ENCODE data around the gene CORO2B.
"Not testable (repeated sequence)": the region's sequence is repeated elsewhere in the genome, so short reads cannot be mapped to it uniquely, and the experiment has no call there.

The CORO2B gene

DNA sequence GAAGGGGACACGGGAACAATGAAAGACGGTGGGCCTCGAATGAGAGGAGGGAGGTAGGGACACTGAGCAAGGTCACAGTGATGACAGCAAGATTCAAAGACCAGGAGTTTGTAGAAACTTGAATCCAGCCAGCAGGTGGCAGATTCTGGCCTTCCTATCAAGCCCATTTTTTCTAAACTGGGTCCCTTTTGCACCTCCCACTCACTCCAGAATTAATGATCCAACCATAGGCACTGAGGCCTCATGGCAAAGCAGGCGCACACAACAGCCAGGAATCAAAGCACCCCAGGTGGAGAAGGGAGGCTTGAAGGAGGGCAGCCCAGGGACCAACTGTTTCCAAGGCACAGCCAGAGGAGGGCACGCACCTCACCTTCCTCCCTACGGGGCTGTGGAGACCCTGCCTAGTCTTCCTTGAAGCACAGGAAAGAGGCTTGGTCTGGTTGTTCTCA, 151.7 kb downstream of the CORO2B start:
- in situ Hi-C loops (cut with MboI; ENCODE audit: low pct_unique_long_range_greater_than_20kb, low sequenced_read_pairs) = no loop called here
- peak; percentile 70 for DNase-seq

DNA sequence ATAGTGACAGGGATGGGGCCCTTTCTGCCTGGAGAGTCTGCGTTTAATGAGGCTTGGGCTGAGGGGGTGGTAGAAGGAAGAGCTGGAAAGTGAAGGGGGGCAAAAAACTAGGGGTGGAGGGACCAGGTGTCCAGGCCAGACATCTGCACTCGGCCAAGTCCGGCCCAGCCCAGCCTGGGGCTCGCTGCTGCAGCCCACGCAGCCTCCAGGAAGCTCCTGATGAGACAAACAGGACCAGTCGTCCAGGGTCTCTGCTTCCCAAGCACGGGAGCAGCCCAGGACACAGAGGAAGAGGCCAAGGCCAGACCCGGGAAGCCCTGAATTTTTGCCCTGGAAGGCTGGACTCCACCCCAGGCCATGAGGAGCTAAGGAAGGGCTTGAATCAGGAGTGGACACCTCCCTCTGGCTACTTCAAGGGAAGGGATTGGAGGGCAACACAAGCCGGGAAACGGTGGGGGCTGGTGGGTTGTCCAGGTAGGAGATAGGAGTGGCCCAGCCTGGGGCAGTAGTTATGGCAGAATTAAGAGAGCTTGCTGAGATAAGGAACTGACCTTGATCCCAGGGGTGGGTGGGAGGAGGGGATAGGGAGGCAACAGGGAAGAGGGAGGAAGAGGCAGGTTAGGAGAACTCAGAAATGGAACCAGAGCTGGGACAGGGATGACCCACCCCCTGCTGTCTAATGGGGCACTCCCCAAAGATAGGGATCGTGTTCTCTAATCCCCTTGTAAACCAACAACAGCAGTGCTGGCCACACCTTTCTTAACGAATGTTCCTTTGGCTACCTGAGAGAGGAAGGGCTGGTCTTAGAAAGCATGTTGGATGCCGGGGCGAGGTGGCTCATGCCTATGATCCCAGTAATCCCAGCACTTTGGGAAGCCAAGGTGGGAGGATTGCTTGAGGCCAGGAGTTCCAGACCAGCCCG, 152.4 kb downstream of the CORO2B start:
- DNase-seq = no peak
- in situ Hi-C loops (cut with MboI; ENCODE audit: low pct_unique_long_range_greater_than_20kb, low sequenced_read_pairs) = no loop called here

DNA sequence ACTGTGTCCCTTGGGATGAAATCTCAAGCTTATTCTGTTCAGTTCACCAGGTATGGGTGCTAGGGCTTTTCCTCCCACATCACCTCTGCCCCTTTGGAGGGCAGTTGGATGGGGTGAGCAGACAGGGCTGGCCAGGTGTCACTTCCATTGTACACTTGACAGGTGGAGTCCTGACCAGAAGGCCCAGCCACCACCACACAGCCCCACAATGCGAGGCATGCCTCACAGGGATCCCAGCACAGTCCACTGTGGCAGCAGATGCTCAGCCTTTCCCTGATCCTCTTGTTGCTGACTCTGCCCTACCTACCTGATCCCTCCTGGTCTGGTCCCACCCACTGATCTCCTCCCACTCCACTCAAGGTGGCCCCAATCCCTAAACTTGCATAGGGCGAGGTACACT, 153.7 kb downstream of the CORO2B start:
- no peak for DNase-seq
- in situ Hi-C loops (cut with MboI; ENCODE audit: low pct_unique_long_range_greater_than_20kb, low sequenced_read_pairs) = no loop called here

DNA sequence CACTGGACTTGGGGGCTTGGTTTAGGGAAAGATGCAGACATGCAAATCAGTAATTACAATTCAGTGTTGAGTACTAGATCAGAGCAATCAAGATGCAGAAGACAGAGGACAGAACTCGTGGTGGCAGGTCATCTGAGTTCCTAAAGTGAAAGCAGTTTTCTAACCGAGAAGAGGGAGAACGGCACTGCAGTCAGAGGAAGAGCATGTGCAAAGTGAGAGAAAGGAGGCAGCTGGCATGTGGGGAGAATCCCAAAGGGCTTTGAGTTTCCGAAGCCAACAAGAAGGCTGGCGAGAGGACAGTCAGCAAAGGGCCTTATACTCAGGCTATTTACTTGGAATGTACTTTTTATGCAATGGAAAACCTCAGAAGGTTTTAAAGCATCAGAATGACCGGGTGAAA, 154.9 kb downstream of the CORO2B start:
- in situ Hi-C loops (cut with MboI; ENCODE audit: low pct_unique_long_range_greater_than_20kb, low sequenced_read_pairs) = no loop called here

DNA sequence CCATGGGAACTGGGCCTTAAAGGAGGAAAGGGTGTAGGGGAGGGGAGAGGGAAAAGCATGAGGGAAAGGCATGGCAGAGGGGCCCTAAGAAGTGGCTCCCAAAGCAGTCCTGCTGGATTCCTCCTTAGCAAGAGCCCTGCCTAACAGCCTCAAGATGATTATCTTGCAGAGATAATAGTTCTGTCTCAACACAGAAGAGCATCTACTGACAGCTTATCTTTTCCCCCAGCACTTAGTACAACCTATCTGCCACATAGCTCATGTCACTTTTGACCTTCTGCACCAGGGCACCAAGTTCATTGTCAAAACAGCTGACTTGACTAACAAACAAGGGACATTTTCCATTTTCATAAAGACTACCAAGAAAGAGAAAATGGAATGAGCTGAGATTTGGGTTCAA, 155.6 kb downstream of the CORO2B start:
- DNase-seq = no peak
- in situ Hi-C loops (cut with MboI; ENCODE audit: low pct_unique_long_range_greater_than_20kb, low sequenced_read_pairs) = no loop called here

More for the DNA sequence above, 154.9 kb downstream of the CORO2B start:
- no peak for DNase-seq

DNA sequence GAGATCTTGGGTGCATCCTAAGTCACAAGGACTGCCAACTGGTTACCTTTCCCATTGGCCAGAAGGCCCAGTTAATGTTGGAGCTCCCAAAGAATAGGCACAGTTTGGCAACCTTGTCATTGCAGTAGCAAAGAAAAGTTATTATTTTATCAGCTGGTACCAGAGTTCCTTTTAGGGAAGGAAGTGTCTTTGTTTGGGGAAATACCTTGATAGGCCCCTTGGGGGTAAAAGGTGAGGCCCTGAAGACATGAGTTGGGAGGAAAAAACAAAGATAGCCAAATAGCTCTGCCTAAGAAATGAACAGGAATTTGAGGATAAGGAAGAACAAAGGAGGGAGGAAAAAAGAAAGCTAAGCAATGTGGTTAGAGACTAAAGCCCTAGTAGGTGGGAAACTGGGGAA, 156.1 kb downstream of the CORO2B start:
- DNase-seq = no peak
- in situ Hi-C loops (cut with MboI; ENCODE audit: low pct_unique_long_range_greater_than_20kb, low sequenced_read_pairs) = no loop called here

DNA sequence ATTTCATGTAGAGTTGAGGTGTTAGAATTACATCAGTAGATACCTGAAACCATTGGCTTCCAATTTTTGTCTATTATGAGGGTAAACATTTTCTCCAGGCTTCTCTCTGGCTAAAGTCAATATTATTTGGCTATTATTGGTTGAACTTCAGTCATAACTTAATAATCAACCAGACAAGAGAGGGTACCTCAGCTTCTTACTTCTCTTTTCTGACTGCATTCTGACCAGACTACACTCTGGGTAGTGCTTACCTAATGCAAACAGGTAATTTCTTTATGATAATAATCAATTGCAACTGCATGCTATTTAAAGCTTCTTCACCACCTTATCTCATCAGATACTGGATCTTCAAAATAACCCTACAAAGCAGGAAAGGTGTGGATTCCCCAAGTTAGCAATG, 156.8 kb downstream of the CORO2B start:
- in situ Hi-C loops (cut with MboI; ENCODE audit: low pct_unique_long_range_greater_than_20kb, low sequenced_read_pairs) = no loop called here
- DNase-seq = no peak

DNA sequence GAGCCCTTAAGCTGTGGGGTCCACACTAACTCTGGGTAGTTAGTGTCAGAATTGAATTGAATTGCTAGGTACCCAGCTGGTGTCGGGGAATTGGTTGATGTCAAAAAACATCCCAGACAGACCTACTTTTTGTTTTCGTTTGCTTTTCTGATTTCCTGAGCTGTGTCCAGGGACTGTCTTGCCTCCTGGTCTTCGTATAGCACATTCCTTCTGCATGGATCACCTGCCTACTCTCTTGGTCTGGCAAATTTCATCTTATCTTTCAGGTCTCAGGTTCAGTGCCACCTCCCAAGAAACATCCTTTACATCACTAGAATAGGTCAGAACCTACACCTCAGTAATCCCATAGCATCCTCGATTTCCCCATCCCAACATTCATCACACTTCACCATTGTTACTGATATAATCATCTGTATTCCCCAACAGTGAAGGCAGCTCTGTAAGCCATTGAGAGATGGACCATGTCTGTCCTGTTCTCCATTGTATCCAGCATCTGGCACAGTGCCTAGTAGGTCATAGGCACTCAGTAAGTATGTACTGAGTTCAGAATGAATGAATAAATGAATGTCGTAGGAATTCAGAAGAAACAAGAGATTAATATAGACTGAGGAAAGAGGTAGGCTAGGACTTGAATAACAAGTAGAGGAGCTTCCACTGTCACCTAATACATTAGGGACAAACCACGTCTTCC, 160.7 kb downstream of the CORO2B start:
- no peak for DNase-seq
- in situ Hi-C loops (cut with MboI; ENCODE audit: low pct_unique_long_range_greater_than_20kb, low sequenced_read_pairs) = no loop called here

DNA sequence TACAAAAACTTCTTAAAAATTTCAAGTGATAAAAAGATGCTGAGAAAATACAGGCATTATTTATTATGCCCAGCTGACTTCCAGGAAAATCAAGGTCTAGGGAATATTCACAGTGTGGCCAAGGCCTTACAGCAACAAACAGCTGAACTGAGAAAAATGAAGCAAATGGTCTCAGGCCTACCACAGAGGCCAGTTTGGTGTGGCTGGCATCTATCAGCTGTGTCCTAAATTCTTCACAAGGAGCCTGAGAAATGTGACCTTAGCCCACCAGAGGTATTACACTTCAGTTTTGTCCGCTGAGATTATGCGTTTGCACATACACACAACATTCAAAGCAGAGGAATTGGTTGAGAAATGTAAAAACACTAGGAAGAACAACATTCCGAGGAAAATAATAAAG, 164.5 kb downstream of the CORO2B start:
- no peak for DNase-seq
- in situ Hi-C loops (cut with MboI; ENCODE audit: low pct_unique_long_range_greater_than_20kb, low sequenced_read_pairs) = no loop called here

DNA sequence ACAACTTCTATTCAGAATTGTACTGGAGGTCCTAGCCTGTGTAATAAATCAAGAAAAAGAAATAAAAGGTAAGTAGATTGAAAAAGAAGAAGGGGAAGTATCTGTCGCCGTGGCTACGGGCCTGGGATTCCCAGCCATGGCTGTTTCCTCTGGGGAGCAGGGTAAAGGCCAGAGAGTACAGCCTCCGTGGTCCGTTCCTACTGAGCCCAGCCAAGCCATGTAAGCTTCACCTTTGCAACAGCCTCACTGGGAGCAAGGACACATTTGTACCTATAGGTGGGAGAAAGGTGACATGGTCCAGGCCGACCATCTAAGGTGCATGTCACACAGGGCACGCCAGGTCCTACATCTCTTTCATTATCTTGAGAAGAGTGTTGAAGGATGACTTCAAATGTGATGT, 170.6 kb downstream of the CORO2B start:
- no peak for DNase-seq
- in situ Hi-C loops (cut with MboI; ENCODE audit: low pct_unique_long_range_greater_than_20kb, low sequenced_read_pairs) = no loop called here

DNA sequence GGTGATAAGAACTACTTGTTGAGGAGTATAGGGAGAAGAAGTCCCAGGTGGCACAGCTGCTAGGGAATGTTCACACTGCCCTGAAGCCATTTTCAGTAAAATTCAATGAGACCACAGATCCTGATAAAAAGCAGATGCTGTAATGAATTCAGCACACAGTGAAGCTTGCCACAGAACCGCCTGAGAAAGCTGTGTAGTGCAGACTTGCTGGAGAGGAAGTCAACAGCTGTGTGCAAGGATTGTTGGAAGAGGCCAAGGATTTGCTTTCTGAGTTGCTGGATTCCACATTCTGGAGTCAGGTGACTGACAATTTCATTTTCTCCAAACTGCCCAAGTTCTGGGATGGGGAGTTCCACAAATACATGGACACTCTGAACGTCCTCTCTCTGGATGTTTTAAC, 171.0 kb downstream of the CORO2B start:
- DNase-seq = no peak
- in situ Hi-C loops (cut with MboI; ENCODE audit: low pct_unique_long_range_greater_than_20kb, low sequenced_read_pairs) = no loop called here

DNA sequence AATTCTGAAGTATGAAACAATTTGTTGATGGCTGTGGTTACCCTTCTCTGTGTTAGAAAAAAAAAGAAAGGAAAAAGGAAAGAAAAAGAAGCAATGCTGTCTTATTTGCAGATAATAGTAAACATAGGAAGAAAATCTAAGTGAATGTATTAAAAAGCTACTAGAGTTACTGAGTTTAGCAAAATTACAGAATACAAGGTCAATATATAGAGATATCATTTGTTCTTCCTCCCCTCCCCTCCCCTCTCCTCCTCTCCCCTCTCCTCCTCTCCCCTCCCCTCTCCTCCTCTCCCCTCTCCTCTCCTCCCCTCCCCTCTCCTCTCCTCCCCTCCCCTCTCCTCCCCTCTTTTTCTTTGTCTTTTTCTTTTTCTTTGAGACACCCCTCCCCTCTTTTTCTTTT, 172.8 kb downstream of the CORO2B start:
- DNase-seq = no peak
- in situ Hi-C loops (cut with MboI; ENCODE audit: low pct_unique_long_range_greater_than_20kb, low sequenced_read_pairs) = no loop called here

DNA sequence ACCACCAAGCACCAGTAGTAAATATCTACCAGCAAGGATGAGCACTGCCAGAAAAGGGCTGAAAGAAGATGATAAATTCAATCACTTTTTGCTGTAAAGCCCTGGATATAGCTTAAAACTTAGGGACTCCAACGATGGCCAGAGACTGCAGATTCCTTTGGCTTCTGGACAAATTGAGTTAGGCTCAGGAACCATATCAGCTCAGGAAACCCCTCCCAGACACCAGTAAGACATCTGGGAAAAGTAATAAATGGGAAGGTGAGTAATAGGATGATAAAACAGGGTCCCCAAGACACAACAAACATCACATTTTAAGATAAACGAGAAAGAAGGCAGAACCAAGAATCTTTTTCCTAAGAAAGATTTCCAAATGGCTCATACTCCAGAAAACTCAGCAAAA, 176.9 kb downstream of the CORO2B start:
- in situ Hi-C loops (cut with MboI; ENCODE audit: low pct_unique_long_range_greater_than_20kb, low sequenced_read_pairs) = no loop called here

DNA sequence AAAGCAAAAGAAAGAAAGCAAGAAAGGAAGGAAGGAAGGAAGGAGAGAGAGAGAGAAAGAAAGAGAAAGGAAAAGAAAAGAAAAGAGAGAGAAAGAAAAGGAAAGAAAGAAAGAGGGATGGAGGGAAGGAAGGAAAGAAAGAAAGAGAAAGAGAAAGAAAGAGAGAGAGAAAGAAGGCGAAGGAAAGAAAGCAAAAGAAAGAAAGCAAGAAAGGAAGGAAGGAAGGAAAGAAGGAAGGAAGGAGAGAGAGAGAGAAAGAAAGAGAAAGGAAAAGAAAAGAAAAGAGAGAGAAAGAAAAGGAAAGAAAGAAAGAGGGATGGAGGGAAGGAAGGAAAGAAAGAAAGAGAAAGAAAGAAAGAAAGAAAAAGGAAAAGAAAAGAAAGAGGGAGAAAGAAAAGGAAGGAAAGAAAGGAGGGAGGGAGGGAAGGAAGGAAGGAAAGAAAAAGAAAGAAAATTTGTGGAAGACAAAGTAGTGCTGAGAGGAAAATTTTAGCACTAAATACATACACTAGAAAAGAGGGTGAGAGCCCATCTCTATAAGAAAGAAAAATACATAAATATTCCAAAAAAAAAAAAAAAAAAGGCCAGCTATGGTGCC, 181.3 kb downstream of the CORO2B start:
- DNase-seq; in situ Hi-C loops (cut with MboI; ENCODE audit: low pct_unique_long_range_greater_than_20kb, low sequenced_read_pairs): not testable (repeated sequence)

More for the DNA sequence above, 176.9 kb downstream of the CORO2B start:
- DNase-seq = no peak

DNA sequence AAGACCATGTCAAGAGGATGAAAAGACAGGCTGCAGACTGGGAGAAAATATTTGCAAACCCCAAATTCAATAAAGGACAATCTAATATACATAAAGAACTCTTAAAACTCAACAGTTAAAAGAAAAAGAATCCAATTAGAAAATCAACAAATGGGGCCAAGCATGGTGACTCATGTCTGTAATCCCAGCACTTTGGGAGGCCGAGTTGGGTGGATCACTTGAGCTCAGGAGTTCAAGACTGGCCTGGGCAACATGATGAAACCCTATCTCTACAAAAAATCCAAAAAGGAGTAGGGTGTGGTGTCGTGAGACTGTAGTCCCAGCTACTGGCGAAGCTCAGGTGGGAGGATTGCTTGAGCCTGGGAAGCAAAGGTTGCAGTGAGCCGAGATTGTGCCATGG, 184.3 kb downstream of the CORO2B start:
- DNase-seq = no peak
- in situ Hi-C loops (cut with MboI; ENCODE audit: low pct_unique_long_range_greater_than_20kb, low sequenced_read_pairs) = no loop called here

DNA sequence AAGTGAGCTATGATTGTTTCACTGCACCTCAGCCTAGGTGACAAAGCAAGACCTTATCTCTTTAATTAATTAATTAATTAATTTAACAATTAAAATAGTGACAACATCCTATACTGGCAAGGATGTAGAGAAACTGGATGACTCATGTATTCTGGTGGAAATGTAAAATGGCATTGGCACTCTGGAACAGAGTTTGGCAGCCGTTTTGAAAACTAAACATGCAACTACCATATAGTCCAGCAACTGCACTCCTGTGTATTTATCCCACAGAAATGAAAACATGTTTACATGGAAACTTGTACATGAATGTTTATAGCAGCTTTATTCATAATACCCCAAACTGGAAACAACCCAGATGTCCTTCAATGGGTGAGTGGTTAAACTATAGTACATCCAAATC, 185.3 kb downstream of the CORO2B start:
- DNase-seq = no peak
- in situ Hi-C loops (cut with MboI; ENCODE audit: low pct_unique_long_range_greater_than_20kb, low sequenced_read_pairs) = no loop called here

DNA sequence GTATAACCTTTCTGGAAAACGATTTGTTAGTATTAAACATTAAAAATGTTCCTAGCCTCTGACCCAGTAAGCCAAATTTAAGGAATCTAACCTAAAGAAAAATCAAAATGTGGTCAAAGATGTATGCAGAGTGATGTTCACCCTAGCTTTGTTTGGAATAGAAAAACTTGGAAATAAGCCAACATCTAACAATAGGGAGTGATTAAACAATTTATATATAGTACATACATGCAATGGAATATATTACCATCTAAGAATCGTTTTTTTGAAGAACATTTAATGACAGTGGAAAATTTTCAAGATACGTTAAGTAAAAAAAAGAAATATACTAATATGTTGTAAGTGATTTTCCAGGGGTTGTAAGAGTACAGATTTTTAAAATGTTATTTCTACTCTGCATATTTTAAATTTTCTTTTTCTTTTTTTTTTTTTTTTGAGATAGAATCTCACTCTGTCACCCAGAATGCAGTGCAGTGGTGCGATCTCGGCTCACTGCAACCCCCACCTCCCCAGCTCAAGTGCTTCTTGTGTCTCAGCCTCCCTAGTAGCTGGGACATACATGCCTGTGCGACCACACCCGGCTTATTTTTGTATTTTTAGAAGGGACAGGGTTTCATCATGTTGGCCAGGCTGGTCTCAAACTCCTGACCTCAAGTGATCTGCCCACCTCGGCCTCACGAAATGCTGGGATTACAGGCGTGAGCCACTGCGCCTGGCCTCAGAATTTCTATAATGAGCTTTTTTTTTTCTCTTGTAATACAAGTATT, 187.0 kb downstream of the CORO2B start:
- no peak for DNase-seq
- in situ Hi-C loops (cut with MboI; ENCODE audit: low pct_unique_long_range_greater_than_20kb, low sequenced_read_pairs) = no loop called here

DNA sequence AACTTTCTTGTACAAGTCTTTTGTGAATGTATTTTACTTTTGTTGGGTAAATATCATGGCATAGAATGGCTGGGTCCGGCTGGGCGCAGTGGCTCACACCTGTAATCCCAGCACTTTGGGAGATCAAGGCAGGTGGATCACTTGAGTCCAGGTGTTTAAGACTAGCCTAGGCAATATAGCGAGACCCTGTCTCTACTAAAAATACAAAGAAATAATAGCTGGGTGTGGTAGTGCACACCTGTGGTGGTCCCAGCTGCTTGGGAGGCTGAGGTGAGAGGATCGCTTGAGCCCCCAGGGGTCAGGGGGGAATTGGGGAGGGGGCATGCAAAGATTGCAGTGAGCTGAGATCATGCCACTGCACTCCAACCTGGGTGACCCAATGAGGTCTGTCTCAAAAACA, 189.0 kb downstream of the CORO2B start:
- DNase-seq = no peak
- in situ Hi-C loops (cut with MboI; ENCODE audit: low pct_unique_long_range_greater_than_20kb, low sequenced_read_pairs) = no loop called here

DNA sequence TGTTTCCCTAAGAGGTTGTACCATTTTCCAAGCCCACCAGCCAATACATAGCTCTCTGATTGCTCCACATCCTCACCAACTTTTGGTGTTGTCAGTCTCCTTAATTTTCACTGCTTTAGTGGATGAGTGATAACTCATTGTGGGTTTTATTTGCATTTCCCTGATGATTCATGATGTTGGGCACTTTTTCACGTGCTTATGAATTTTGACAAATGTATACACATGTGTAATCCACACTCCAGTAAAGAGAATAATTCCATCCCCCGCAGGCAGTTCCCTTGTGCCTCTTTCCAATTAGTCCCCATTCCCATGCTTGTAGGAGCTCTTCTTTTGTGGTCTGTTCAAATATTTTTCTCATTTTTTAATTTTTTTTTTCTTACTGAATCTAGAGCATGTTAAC, 189.5 kb downstream of the CORO2B start:
- in situ Hi-C loops (cut with MboI; ENCODE audit: low pct_unique_long_range_greater_than_20kb, low sequenced_read_pairs) = no loop called here

More for the DNA sequence above, 189.5 kb downstream of the CORO2B start:
- no peak for DNase-seq

All from KBM-7 (cell line).